CD4-positive, alpha-beta T cell treated with Interleukin-17A for 1 hour (primary cell): Measurements from ENCODE around the gene ZNF354C.

Experiments used
- DNase-seq: peaks from one replicate; pipeline ENCODE4 v3.0.0-alpha.2; 2020

The ZNF354C gene

GRCh38 chr5:179127136-179128040, 67.2 kb downstream of the ZNF354C start:
- no peak for DNase-seq

GRCh38 chr5:179128041-179128365, 67.8 kb downstream of the ZNF354C start:
- no peak for DNase-seq

- no peak for DNase-seq
Observed at GRCh38 chr5:179128976-179129375, 68.8 kb downstream of the ZNF354C start.

GRCh38 chr5:179129607-179130071, 69.5 kb downstream of the ZNF354C start:
- DNase-seq, result no peak

- no peak for DNase-seq
Observed at GRCh38 chr5:179130101-179130681, 70.0 kb downstream of the ZNF354C start.

GRCh38 chr5:179131321-179131835, 71.2 kb downstream of the ZNF354C start:
- DNase-seq, result no peak

- no peak for DNase-seq
Observed at GRCh38 chr5:179131886-179132585, 71.9 kb downstream of the ZNF354C start.

- DNase-seq, result no peak
Observed at GRCh38 chr5:179132586-179133355, 72.6 kb downstream of the ZNF354C start.
